ENCODE measurements around the gene COPRS.

COPRS gene

DNA sequence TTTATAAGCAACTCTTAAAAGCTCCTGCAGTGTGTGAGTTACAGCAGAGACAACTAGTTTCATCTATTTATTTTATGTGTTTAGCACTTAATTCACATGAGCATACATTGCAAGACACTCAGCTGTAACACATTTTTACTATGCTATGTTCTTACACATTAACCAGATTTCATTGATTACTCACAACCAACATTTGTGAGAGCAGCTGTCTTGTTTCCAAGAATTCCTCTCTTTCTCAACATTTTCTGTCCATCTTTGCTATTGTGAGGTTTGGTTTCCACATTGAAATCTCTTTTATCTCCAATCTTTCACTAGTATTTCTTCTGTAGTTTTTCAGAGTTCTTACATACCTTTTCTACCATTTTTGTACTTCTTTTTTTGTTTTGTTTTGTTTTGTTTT is 51.2 kb downstream of the COPRS start:
- DNase-seq = no peak

DNA sequence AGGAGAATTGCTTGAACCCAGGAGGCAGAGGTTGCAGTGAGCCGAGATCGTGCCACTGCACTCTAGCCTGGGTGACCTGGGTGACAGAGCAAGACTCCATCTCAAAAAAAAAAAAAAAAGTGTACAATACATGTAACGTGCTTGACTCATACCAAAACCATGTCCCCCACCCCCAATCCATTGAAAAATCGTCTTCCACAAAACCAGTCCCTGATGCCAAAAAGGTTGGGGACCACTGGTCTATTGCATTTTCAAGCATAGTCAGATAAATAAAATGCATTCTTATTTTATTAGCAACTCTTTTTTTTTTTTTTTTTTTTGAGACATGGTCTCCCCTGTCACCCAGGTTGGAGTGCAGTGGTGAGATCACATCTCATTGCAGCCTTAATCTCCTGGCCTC is 52.1 kb downstream of the COPRS start:
- no peak for DNase-seq

DNA sequence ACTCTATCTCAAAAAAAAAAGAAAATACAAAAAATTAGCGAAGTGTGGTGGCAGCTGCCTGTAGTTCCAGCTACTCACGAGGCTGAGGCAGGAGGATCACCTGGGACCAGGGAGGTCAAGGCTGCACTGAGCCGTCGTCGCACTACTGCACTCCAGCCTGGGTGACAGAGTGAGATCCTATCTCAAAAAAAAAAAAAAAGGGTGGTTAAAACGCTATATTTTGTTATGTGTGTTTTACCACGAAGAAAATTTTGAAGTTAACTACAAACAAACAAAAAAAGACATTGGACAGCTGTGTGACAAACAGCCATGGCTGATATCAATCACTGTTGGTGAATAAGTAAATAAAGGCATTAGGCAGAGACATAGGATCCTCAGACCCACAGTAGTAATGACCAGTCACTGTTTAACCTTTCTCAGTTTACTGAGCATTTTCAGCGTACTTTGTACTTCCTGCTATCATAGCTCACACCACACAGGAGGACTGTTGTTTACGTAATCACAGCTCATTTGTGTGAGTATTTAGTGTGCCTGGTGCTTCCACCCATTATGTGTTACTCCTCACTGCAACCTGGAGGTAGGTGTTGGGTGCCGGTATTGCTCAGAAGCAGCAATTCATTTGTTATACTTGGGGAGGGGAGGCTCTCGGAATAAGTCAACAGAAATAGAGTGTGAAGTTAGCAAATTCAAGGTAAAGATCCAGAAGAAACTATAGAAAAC is 55.4 kb downstream of the COPRS start:
- no peak for DNase-seq

DNA sequence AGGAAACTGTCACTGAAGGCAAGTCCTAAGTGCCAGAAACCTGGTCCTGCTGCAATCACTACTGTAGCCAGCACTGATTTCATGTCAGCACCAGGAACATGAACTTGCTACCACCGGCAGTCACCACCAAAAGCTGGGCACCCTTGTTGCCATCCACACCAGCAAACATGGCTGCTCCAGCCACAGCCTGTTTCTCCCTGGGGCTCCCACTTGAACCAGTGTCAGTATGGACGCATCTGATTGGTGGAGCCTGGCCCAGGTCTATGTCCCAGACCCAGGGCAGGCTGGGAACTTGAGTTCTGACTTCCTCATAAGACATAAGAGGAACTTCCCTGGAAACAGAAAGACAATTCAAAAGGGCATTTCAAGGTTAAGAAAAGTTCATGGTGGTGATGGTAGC is 56.5 kb downstream of the COPRS start:
- no peak for DNase-seq
